Endothelial cell of umbilical vein (primary cell): ENCODE measurements around the gene UROC1. TPM values are rescaled to one million over a fixed set of nuclear protein-coding genes. Genes with fewer than 3 reads are reported as not detected.

ENCODE experiments used
- BruUV-seq: library from RNA; stranded (reverse); fragments of 400-500 nt; replicated peaks from 2 replicates; lab custom pipeline; 2021; lab: Mats Ljungman, UMichigan
- CTCF ChIA-PET: fragments of 300-600, 350-600 bp; sonication (Branson Sonifier 250); formaldehyde crosslinking; loops from one replicate; lab custom pipeline; 2021; ENCODE audit warnings: antibody characterized with exemption, inconsistent platforms; lab: Charles Lee
- POLR2A ChIA-PET: fragments of 300-600, 350-600 bp; sonication (Branson Sonifier 250); formaldehyde crosslinking; loops from one replicate; lab custom pipeline; 2021; ENCODE audit warnings: antibody characterized with exemption, inconsistent platforms; lab: Charles Lee
- DNase-seq: peaks from one replicate; pipeline ENCODE4 v3.0.0-alpha.2; 2011; ENCODE audit warnings: low read depth, low spot score
- FAIRE-seq: peaks from 2 replicates; lab custom pipeline; 2011; peaks lifted over from hg19 to GRCh38; lab: Jason Lieb, UNC
- H2AFZ ChIP-seq: 2 replicates; pipeline ENCODE4 v1.6.0; 2012; ENCODE audit warnings: low read depth, low read length, control low read depth, inconsistent platforms
- H3K27ac ChIP-seq: 2 replicates; pipeline ENCODE4 v1.5.1; 2011; ENCODE audit warnings: low read depth, mild to moderate bottlenecking, control low read depth, low read length, moderate library complexity; ENCODE audit not compliant: insufficient read depth
- H3K27me3 ChIP-seq, 2 experiments: 2 replicates each; pipeline versions ENCODE4 v1.6.0 to v1.6.1; 2011; ENCODE audit warnings: low read length in 2 of 2, mixed read lengths in 1 of 2; ENCODE audit not compliant: control insufficient read depth in 2 of 2, insufficient read depth in 2 of 2
- H3K36me3 ChIP-seq, 2 experiments: 2 replicates in 1 of 2; 3 replicates in 1 of 2; pipeline ENCODE4 v1.5.1; 2011; ENCODE audit warnings: low read length in 2 of 2, mild to moderate bottlenecking in 1 of 2, moderate library complexity in 1 of 2; ENCODE audit not compliant: control insufficient read depth in 2 of 2, insufficient read depth in 2 of 2; ENCODE audit errors: extremely low read depth in 1 of 2
- H3K4me1 ChIP-seq: 3 replicates; pipeline ENCODE4 v1.5.1; 2011; ENCODE audit warnings: mild to moderate bottlenecking, low read length; ENCODE audit not compliant: control insufficient read depth, insufficient read depth; ENCODE audit errors: extremely low read depth
- H3K4me2 ChIP-seq: 2 replicates; pipeline ENCODE4 v1.6.1; 2011; ENCODE audit warnings: low read length, control low read depth, mixed read lengths; ENCODE audit not compliant: insufficient read depth
- H3K4me3 ChIP-seq, 3 experiments: fragments of 200-600 bp in 1 of 3; sonication (generic), shearing (Covaris generic) in 1 of 3; replicated peaks in 1 of 3; 2 replicates each; pipeline ENCODE4 v1.5.1; 2011 to 2016; ENCODE audit warnings: control low read depth in 3 of 3, low read length in 3 of 3, mild to moderate bottlenecking in 2 of 3, inconsistent platforms in 1 of 3, low read depth in 1 of 3, moderate library complexity in 1 of 3; ENCODE audit not compliant: insufficient read depth in 1 of 3
- H3K79me2 ChIP-seq: 2 replicates; pipeline ENCODE4 v1.6.0; 2012; ENCODE audit warnings: low read length, inconsistent platforms; ENCODE audit not compliant: control insufficient read depth, insufficient read depth
- H3K9ac ChIP-seq: replicated peaks from 2 replicates; pipeline ENCODE3; 2011; ENCODE audit warnings: low read length, control low read depth; ENCODE audit not compliant: insufficient read depth; ENCODE audit errors: extremely low read depth
- H3K9me1 ChIP-seq: replicated peaks from 3 replicates; pipeline ENCODE4 v1.6.0; 2011; ENCODE audit warnings: mild to moderate bottlenecking, low read length; ENCODE audit not compliant: control insufficient read depth, insufficient read depth; ENCODE audit errors: extremely low read depth
- H3K9me3 ChIP-seq: replicated peaks from 2 replicates; pipeline ENCODE4 v1.5.1; 2012; ENCODE audit warnings: low read length, inconsistent platforms; ENCODE audit not compliant: control insufficient read depth, insufficient read depth
- H4K20me1 ChIP-seq: replicated peaks from 2 replicates; pipeline ENCODE3; 2011; ENCODE audit warnings: mild to moderate bottlenecking, low read length; ENCODE audit not compliant: control insufficient read depth, insufficient read depth; ENCODE audit errors: extremely low read depth
- EZH2 ChIP-seq: IDR thresholded peaks from 2 replicates; pipeline ENCODE4 v1.6.1; 2012; ENCODE audit warnings: borderline replicate concordance, low read depth, mild to moderate bottlenecking, moderate library complexity, low read length, inconsistent platforms; ENCODE audit not compliant: severe bottlenecking
- FOS ChIP-seq: IDR thresholded peaks from 2 replicates; pipeline ENCODE4 v1.6.1; 2011; ENCODE audit warnings: mild to moderate bottlenecking, low read length, moderate library complexity, borderline replicate concordance; ENCODE audit not compliant: insufficient read depth
- GATA2 ChIP-seq: IDR thresholded peaks from 2 replicates; pipeline ENCODE4 v1.7.0; 2011; ENCODE audit warnings: low read depth, mild to moderate bottlenecking, moderate library complexity, mixed read lengths, low read length; ENCODE audit not compliant: insufficient read length, insufficient read depth
- JUN ChIP-seq: IDR thresholded peaks from 2 replicates; pipeline ENCODE4 v1.6.1; 2011; ENCODE audit warnings: borderline replicate concordance, low read depth; ENCODE audit not compliant: insufficient read length, insufficient read depth
- MYC ChIP-seq: IDR thresholded peaks from one replicate; pipeline ENCODE4 v1.6.1; 2011; ENCODE audit warnings: mild to moderate bottlenecking, low read depth, low read length
- POLR2A ChIP-seq: IDR thresholded peaks from 2 replicates; pipeline ENCODE4 v1.6.1; 2012; ENCODE audit warnings: low read depth, mild to moderate bottlenecking, control low read depth, low read length
- POLR2AphosphoS5 ChIP-seq: IDR thresholded peaks from 2 replicates; pipeline ENCODE4 v1.6.1; 2012; ENCODE audit warnings: low read depth, mild to moderate bottlenecking, control low read depth, low read length, moderate library complexity; ENCODE audit not compliant: insufficient read depth
- dilution Hi-C: fragments of 300-500 bp; cut with MboI; formaldehyde crosslinking; loops from one replicate; pipeline ENCODE4 v1.15.0; 2019; ENCODE audit warnings: low sequenced_read_pairs; ENCODE audit not compliant: extremely low pct_ligation_motif_present
- intact Hi-C: fragments of 100-400 bp; cut with micrococcal nuclease; formaldehyde crosslinking; loops from one replicate; pipeline ENCODE4 v1.10.0; 2022
- polyA plus RNA-seq, 4 experiments: library from polyadenylated mRNA; depleted of rRNA in 3 of 4; stranded (reverse) in 3 of 4; unstranded in 1 of 4; fragments of >200 nt; gene quantifications; 2 replicates each; pipeline versions ENCODE4 v1.2.1 to v1.2.3, GENCODE V29; 2011 to 2012; ENCODE audit warnings: missing spikeins in 1 of 4
- total RNA-seq: library from RNA; stranded (reverse); gene quantifications from 2 replicates; pipeline ENCODE4 v1.2.3, GENCODE V29; 2021
- TF ChIP-seq, protein P1 (sequence below): IDR thresholded peaks from 2 replicates; pipeline ENCODE4 v1.6.1; 2011; ENCODE audit not compliant: insufficient read depth, insufficient read length

UROC1 gene
- total and polyA plus RNA-seq, 2 donors (not counting 3 experiments of a cell fraction or from before 2014, with no cell fraction given): not detected

DNA sequence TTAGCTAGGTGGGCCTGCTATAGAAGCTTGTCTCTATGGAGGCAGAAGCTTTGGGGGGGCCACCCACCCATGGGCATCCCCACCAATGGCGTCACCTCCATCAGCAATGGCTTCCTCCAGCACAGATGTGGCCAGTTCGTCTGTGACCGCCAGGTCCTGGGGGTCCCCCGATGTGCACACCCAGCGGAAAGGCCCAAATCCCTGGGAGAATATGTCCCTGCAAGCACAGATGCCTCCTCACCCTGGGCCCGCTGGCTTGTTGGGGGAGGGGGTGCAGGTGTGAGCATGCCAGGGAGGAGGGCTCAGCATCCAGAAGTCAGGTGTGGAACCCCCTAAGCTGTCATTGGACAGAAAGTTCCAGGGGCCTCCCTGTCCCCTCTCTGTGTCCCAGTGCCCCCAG, 19.6 kb downstream of the UROC1 start:
- Histone ChIP-seq H3K27ac (no peak overlapping the region), H3K4me2 (no peak overlapping the region), H3K9me3 (no peaks in the 10 kb centered on the region), H3K9ac (no peak overlapping the region), H3K27me3 (no peaks in the 10 kb centered on the region), H2AFZ (no peak overlapping the region), H4K20me1 (no peaks in the 10 kb centered on the region), H3K4me3 (no peak overlapping the region), H3K4me1 (no peaks in the 10 kb centered on the region), H3K9me1 (no peaks in the 10 kb centered on the region), H3K36me3 (no peaks in the 10 kb centered on the region), H3K79me2 (no peaks in the 10 kb centered on the region)
- FAIRE-seq (no peak), DNase-seq (no peak)
- TF ChIP-seq JUN: no peak
- TF ChIP-seq FOS: no peak
- TF ChIP-seq, protein P1, sequence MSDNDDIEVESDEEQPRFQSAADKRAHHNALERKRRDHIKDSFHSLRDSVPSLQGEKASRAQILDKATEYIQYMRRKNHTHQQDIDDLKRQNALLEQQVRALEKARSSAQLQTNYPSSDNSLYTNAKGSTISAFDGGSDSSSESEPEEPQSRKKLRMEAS: no peak
- TF ChIP-seq GATA2: no peak
- TF ChIP-seq MYC: no peak
- no peak for TF ChIP-seq POLR2A
- no peak for TF ChIP-seq EZH2
- no peak for TF ChIP-seq POLR2AphosphoS5
- POLR2A ChIA-PET: no interaction called here
- CTCF ChIA-PET: no interaction called here
- dilution Hi-C loops (no loop called here), intact Hi-C loops (no loop called here)
- no TSS peak for BruUV-seq
